ENCODE results near the gene IGF2BP2.

- TF ChIP-seq POLR2AphosphoS5 (IDR thresholded peaks at IDR 0.05; ENCODE audit: low read depth, low read length) (no peak), POLR2A (IDR thresholded peaks at IDR 0.05; ENCODE audit: low read depth, low read length) (no peak)
These were observed 57.7 kb downstream of the IGF2BP2 start for GRCh38 chr3:185767002-185767688.

Measured in GM12891 (cell line).